Bone marrow (tissue), 2 donors: ENCODE data around the gene TAC4.

Experiments used
- DNase-seq, 2 donors: peaks; one replicate each; lab custom pipeline; 2025; lab: John Stamatoyannopoulos, UW

Gene TAC4

GRCh38 chr17:49842846-49843245 is 5.0 kb downstream of the TAC4 start:
- DNase-seq, result no peak

GRCh38 chr17:49842371-49842770 is 5.5 kb downstream of the TAC4 start:
- DNase-seq, result no peak

DNA sequence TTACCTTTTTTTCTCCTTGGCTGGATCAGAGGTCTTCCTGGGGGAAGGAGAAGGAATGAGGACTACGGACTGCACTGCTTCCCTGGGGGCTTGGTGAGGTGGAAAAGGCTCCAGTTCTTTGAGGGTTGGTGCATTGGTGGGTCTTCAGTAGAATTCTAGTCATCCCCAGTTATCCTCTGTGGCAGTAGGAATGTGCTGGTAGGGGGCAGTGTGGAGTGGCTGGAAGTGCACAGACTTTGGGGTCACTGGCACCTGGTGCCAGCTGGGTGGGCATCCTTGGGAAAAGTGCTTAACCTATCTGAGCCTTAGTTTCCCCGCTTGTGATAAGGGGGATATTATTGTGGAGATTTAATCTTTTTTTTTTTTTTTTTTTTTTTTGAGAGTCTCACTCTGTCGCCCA is 6.3 kb downstream of the TAC4 start:
- DNase-seq, result no peak

DNA sequence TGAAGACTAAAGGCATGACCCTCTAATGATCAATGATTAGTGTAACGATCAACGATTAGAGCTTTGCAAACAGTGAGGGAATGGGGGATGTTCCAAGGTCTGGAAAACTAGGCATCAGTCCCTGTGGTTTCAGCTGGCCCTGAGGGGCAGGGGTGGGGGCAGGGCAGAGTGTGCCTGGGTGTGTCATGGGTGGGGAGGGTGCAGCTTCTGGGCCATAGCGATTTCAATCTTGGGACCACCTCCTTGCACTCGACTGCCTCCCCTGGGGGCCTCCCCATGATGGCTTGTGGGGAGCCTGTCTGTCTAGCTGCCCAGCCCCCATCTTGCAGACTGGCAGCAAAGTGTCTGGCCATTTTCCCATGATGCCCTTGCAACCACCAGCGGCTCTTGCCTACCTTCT is 8.4 kb downstream of the TAC4 start:
- no peak for DNase-seq

GRCh38 chr17:49836111-49837030 is 11.5 kb downstream of the TAC4 start:
- no peak for DNase-seq

DNA sequence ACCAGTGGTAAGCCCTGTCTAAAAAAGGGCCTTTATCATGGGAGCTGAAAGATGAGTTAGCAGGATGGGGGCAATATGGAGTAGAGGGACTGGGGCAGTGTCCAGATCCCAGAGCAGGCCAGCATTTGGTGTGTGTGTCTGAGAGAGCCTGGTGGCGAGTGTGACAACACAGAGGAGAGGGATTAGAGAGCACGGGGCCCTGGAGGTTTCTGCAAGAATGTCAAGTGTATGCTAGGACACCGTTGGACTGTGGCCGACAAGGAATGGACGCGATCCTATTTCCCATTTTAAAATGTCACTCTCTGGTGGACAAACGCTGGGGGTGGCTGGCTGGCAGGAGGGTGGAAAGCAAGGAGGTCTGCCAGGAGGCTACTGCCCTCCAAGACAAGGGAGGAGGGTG is 12.4 kb downstream of the TAC4 start:
- no peak for DNase-seq

DNA sequence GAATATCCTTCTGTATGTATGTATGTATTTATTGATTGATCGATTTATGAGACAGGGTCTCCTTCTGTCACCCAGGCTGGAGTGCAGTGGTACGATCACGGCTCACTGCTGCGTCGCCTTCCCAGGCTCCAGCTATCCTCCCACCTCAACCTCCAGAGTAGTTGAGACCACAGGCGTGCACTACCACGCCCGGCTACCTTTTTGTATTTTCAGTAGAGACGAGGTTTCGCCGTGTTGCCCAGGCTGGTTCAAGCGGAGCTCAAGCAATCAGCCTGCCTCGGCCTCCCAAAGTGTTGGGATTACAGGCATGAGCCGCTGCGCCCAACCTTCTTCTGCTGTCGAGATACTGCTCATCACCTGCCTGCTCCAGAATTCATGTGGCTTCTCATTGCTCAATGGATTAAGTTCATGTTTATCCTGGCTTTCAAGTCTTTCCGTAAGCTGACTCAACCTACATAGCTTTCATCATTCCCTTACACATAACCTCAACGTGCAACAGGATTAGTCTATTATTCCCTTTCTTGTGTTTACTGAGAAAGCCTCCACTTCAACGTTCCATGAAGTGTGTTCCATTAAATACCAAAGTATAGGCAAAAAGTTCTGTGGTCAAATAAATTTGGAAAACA is 13.6 kb downstream of the TAC4 start:
- DNase-seq, result no peak

DNA sequence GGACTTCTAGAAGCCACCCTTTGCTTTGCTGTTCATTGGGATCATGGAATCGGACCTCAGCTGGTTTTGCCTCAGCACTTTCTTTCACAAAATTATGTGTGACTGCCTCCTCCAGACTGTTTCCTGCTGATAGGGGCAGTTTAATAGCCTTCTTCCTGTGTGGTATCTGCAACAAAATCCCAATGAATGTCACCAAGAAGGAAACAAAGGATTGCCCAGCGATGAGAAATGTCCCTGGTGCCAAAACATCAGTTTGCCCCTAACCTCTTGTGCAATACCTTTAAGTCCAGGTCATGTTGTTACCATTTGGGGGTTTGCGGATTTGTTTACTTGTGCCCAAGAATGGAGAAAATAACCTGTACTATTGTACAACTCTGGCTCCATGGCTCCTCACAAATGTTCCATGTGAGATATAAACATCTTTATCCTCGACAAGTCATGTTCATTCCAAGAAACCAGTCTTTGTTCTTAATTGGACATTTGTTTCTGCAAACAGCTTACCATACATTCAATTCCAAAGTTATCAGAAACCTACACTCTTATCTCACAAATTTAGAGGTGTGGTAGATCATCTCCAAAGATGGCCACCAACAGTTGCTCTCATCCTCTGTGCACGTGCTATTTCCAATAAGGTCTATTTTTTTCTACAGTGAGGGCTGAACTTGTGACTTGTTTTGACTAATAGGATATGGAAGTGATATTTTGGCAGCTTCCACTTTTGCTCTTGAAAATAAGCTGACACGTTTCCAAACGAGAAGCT is 14.8 kb downstream of the TAC4 start:
- peak in 1 of 2 donors; percentile 47 for DNase-seq

DNA sequence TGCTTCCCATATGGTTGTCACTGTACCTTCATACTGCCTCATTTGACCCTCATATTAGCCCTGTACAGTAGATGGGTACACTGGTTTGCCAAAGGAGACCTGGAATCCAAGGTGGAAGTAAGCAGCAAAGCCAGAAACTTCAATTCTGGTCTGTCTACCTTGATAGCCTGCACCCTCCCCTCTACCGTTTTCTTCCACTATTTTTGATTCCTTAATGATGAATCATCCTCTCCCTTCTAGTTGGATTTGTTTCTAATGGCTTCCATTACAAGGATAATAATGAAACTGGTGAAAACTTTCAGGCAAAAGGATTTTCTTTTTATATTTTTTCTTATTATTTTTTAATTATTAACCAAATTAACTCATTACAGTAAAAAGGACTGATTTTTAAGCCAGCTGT is 17.3 kb downstream of the TAC4 start:
- DNase-seq, result no peak

- DNase-seq, result no peak
Measured at GRCh38 chr17:49829026-49829425, 18.8 kb downstream of the TAC4 start.

- DNase-seq, result peak in 1 of 2 donors; percentile 60
Measured at GRCh38 chr17:49828325-49828724, 19.5 kb downstream of the TAC4 start.

DNA sequence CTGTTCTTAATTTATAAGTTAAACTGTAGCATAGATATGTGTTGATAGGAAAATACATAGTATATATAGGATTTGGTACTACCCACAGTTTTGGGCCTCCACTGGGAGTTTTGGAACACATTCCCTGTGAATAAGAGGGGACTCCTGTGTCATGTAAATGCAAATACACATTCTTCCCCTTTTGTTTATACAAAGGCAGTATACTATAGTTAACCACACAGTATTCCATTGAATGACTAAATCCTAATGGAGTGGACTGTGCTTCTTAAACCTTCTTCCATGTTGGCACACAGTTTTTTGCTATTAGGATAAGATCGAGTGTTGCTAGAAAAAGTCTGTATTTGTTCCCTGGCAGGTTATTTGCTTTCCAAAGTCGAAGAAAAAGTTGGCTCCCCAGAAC is 22.2 kb downstream of the TAC4 start:
- DNase-seq, result no peak

DNA sequence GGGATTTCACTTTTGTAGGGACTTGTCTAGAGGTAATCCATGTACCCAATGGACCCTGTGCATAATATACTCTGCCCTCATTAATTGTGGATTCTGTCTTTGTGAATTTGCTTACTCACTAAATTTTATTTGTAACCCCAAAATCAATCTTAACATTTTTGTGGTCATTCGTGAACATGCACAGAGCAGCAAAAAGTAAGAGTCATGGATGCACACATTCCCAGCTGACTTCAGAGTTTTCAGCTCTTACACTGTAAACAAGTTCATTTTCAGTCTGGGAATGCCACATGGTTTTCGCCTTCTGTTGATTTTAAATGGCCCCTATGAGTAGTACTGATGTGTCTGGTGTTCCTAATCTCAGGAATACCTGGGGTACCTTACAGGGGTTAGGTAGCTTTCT is 24.3 kb downstream of the TAC4 start:
- DNase-seq, result no peak

DNA sequence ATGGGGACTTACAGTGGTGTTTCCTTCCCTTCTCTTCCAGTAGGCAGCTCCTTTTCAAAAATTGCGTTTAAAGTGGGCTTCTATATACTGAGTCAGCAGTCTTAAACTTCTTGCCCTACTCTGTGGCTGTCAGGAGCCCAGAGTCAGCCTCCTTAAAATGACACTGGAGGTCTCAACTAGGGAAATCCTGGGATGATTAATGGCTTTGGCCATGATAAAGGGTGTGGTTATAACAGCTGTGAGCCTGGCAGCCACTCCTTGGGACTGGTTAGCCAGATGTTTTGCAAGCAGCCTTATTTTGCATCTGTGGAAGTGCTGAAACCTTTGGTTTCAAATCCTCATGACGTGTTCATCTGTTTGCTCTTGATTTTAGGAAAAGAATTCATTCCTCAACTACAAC is 25.0 kb downstream of the TAC4 start:
- DNase-seq, result no peak

DNA sequence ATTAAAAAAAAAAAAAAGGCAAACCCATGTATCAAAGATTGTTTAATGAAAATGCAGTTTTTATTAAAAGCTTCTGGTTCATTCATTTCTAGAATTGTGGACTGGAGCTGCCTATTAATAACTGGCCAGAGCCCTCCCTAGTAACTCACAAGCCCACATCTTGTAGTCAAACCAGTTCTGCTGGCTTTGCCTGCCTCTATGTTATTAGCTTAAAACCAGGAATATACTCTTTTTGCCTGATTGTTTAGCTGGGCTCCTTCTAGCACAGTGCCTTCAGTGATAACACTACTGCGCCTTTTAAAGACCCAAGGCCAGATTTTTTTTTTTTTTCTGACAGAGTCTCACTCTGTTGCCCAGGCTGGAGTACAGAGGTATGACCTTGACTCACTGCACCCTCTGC is 26.0 kb downstream of the TAC4 start:
- DNase-seq, result no peak

DNA sequence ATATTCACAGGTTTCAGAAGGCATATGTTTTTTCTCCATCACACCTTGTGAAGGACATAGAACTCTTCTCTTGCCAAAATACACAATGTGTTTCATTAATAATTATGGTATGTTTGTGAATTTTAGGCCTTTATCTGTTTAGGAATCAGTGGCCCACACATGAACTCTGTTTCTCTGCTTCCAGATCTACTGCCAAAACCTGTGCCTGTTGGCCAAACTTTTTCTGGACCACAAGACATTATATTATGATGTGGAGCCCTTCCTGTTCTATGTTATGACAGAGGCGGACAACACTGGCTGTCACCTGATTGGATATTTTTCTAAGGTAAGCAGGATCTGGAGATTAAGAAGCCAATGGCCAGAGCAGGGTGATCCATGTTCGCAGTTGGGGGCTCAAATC is 26.4 kb downstream of the TAC4 start:
- no peak for DNase-seq

DNA sequence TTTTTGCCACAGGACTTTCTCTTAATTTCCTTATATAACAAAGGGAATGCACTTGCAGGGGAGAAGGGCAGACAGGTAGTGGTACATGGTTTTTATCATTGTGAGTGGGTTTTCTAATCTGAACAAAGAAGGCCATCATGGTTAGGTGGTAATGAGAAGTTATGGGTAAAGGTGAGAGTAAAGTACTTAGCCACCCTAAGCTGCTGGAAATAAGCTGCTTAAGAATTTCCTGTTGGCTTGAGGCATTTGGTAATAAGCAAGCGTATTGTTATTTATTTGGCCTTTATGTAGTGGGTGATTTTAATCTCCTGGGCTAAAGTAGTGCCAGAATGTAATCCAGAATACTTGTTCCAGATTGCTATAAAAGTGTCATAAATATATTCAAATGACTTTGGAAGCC is 27.1 kb downstream of the TAC4 start:
- DNase-seq, result no peak

- no peak for DNase-seq
Measured at GRCh38 chr17:49819651-49820050, 28.2 kb downstream of the TAC4 start.

- DNase-seq, result no peak
Measured at GRCh38 chr17:49819138-49819537, 28.7 kb downstream of the TAC4 start.

GRCh38 chr17:49817993-49818392 is 29.9 kb downstream of the TAC4 start:
- no peak for DNase-seq

GRCh38 chr17:49815761-49816281 is 32.0 kb downstream of the TAC4 start:
- DNase-seq, result no peak

DNA sequence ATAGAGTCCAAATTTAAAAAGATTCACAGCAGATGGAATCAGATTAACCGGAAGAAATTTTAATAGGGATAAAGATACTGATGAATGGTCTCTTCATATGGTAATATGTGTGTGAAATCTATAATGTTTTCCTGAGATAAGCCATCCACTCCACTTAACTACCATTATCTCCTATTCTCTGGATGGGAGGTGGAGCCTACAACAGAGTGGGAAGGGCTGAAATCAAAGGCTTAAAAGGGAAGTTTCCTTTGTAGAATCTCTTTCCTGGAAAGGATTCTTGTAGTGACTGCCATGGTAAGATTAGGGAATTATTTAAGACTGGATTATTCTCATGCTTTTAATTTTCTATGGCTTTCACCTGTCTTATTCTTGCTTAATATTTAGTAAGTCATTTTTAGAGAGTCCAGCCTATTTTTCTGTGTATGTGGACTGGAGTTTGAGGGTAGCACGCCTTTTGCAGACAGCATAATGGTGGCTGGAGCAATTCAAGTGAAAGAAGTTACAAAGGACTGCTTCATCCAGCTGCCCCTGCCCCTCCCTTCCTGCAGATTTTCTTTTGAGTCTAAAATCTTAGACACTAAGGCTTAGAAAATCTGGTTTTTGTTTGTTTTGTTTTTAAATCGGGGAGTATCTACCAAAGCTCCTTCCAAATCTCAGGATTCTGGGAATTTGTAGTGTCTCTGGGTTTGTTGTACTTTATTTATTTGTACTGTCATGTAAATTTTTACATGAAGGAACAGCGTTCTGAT is 32.9 kb downstream of the TAC4 start:
- no peak for DNase-seq
